PC-3 (cell line): ENCODE results near the gene KIAA1217. TPM values are rescaled to one million over a fixed set of nuclear protein-coding genes. Genes with fewer than 3 reads are reported as not detected.

Experiments
- ATAC-seq: fragments of 200-7000 bp; cut with Tn5 transposase; 2 replicates; pipeline ENCODE4 v1.9.1; 2020; ENCODE audit warnings: mild to moderate bottlenecking, moderate library complexity
- BruUV-seq: library from RNA; stranded (reverse); fragments of 400-500 nt; replicated peaks from 2 replicates; lab custom pipeline; 2021; lab: Mats Ljungman, UMichigan
- CTCF ChIA-PET: fragments of 300-600 bp; sonication (Branson Sonifier 250); formaldehyde crosslinking; loops from one replicate; lab custom pipeline; 2022; ENCODE audit warnings: antibody characterized with exemption; lab: Charles Lee
- POLR2A ChIA-PET: fragments of 300-600 bp; sonication (Branson Sonifier 250); formaldehyde crosslinking; loops from one replicate; lab custom pipeline; 2022; ENCODE audit warnings: antibody characterized with exemption; ENCODE audit not compliant: unreplicated experiment; lab: Charles Lee
- DNase-seq: peaks from one replicate; pipeline ENCODE4 v3.0.0-alpha.2; 2015
- H2AFZ ChIP-seq: fragments of 300-600 bp; sonication (generic); 2 replicates; pipeline ENCODE4 v1.6.0; 2016; ENCODE audit warnings: antibody characterized with exemption, low read length
- H3F3A ChIP-seq: fragments of 300-600 bp; sonication (generic); one replicate; pipeline ENCODE4 v1.6.0; 2017; ENCODE audit warnings: antibody characterized with exemption, low read length, control low read depth, mild to moderate bottlenecking; ENCODE audit not compliant: unreplicated experiment
- H3K27ac ChIP-seq: fragments of 300-600 bp; sonication (generic); 2 replicates; pipeline ENCODE4 v1.5.1; 2016; ENCODE audit warnings: mild to moderate bottlenecking, low read length
- H3K27me3 ChIP-seq: fragments of 300-600 bp; sonication (generic); 2 replicates; pipeline ENCODE4 v1.6.1; 2016; ENCODE audit warnings: low read length, mixed read lengths
- H3K36me3 ChIP-seq: fragments of 300-600 bp; sonication (generic); 2 replicates; pipeline ENCODE4 v1.6.1; 2016; ENCODE audit warnings: low read depth, mixed run types, low read length, mixed read lengths
- H3K4me1 ChIP-seq: fragments of 300-600 bp; sonication (generic); 2 replicates; pipeline ENCODE4 v1.5.1; 2016; ENCODE audit warnings: low read length; ENCODE audit not compliant: insufficient read depth
- H3K4me2 ChIP-seq: fragments of 300-600 bp; sonication (generic); 2 replicates; pipeline ENCODE4 v1.6.0; 2016; ENCODE audit warnings: low read length
- H3K4me3 ChIP-seq: fragments of 300-600 bp; sonication (generic); 2 replicates; pipeline ENCODE4 v1.5.1; 2016; ENCODE audit warnings: mild to moderate bottlenecking, low read length, mixed read lengths
- H3K79me2 ChIP-seq: fragments of 300-600 bp; sonication (generic); 2 replicates; pipeline ENCODE4 v1.6.1; 2017; ENCODE audit warnings: low read length, mixed read lengths
- H3K9ac ChIP-seq: fragments of 300-600 bp; sonication (generic); 2 replicates; pipeline ENCODE4 v1.6.0; 2016; ENCODE audit warnings: mild to moderate bottlenecking, low read length
- H3K9me2 ChIP-seq: fragments of 300-600 bp; sonication (generic); replicated peaks from 2 replicates; pipeline ENCODE4 v1.6.1; 2016; ENCODE audit warnings: mixed run types, low read length, mixed read lengths
- H3K9me3 ChIP-seq: fragments of 300-600 bp; sonication (generic); 2 replicates; pipeline ENCODE4 v1.6.1; 2016; ENCODE audit warnings: low read length, mixed read lengths
- H4K20me1 ChIP-seq: fragments of 300-600 bp; sonication (generic); 2 replicates; pipeline ENCODE4 v1.6.1; 2016; ENCODE audit warnings: low read length, mixed read lengths
- EZH2 ChIP-seq: fragments of 300-600 bp; sonication (generic); IDR thresholded peaks from one replicate; pipeline ENCODE4 v1.6.1; 2017; ENCODE audit warnings: antibody characterized with exemption, mild to moderate bottlenecking, low read length; ENCODE audit not compliant: unreplicated experiment
- EZH2phosphoT487 ChIP-seq: fragments of 300-600 bp; sonication (generic); IDR thresholded peaks from 2 replicates; pipeline ENCODE4 v1.6.1; 2018; ENCODE audit warnings: mild to moderate bottlenecking, antibody characterized with exemption, low read length, borderline replicate concordance
- intact Hi-C: fragments of 100-400 bp; cut with micrococcal nuclease; formaldehyde crosslinking; loops from 2 replicates; pipeline ENCODE4 v1.9.0; 2023
- total RNA-seq: library from RNA; depleted of rRNA; stranded (reverse); fragments of >200 nt; gene quantifications from 2 replicates; pipeline ENCODE4 v1.2.3, GENCODE V29; 2014
- TF ChIP-seq, protein P1 (sequence below): fragments of 300-600 bp; sonication (generic); conservative IDR thresholded peaks from 2 replicates; pipeline ENCODE4 v1.5.1; 2017; ENCODE audit warnings: antibody characterized with exemption, low read depth, mild to moderate bottlenecking, low read length

Gene KIAA1217
- total RNA-seq, 1 experiment from 2014 or later = 16.0 TPM

DNA sequence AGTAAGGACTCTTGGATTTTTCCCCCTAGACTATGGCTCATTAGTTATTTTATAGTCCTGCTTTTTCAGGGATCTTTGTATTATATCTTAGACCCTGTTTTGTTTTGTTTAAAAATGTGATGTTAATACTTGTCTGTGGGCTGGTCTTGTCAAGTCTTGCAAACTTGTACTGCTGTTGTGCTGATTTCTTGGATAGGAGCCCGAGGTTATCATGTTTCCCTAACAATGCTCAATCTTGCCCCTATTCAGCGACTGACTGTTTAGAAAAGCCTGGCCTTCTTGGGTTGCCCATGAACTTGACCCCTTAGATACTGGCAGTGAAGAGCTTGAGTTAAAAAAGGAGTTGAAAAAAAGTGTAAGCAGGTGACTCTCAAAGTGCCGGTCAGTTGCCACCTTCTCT is 115.7 kb downstream of the KIAA1217 start:
- H3K36me3 ChIP-seq = no peaks in the 10 kb centered on the region
- H4K20me1 ChIP-seq = no peaks in the 10 kb centered on the region
- ChIA-PET POLR2A (no interaction called here), CTCF (no interaction called here)
- H3K27me3 ChIP-seq = no peaks in the 10 kb centered on the region
- no peak overlapping the region for H3K4me3 ChIP-seq
- no peak overlapping the region for H2AFZ ChIP-seq
- H3K4me1 ChIP-seq = no peaks in the 10 kb centered on the region
- ATAC-seq (no peak), DNase-seq (no peak)
- no peaks in the 10 kb centered on the region for H3K9me2 ChIP-seq
- no peaks in the 10 kb centered on the region for H3K9me3 ChIP-seq
- H3K4me2 ChIP-seq = no peak overlapping the region
- no peak for TF ChIP-seq EZH2phosphoT487
- TF ChIP-seq EZH2 = no peak
- TF ChIP-seq, protein P1, sequence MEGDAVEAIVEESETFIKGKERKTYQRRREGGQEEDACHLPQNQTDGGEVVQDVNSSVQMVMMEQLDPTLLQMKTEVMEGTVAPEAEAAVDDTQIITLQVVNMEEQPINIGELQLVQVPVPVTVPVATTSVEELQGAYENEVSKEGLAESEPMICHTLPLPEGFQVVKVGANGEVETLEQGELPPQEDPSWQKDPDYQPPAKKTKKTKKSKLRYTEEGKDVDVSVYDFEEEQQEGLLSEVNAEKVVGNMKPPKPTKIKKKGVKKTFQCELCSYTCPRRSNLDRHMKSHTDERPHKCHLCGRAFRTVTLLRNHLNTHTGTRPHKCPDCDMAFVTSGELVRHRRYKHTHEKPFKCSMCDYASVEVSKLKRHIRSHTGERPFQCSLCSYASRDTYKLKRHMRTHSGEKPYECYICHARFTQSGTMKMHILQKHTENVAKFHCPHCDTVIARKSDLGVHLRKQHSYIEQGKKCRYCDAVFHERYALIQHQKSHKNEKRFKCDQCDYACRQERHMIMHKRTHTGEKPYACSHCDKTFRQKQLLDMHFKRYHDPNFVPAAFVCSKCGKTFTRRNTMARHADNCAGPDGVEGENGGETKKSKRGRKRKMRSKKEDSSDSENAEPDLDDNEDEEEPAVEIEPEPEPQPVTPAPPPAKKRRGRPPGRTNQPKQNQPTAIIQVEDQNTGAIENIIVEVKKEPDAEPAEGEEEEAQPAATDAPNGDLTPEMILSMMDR = no peak
- intact Hi-C loops = no loop called here
- no peaks in the 10 kb centered on the region for H3K79me2 ChIP-seq
- H3K27ac ChIP-seq = no peak overlapping the region
- no TSS peak for BruUV-seq
- H3K9ac ChIP-seq = no peak overlapping the region
- no peaks in the 10 kb centered on the region for H3F3A ChIP-seq

DNA sequence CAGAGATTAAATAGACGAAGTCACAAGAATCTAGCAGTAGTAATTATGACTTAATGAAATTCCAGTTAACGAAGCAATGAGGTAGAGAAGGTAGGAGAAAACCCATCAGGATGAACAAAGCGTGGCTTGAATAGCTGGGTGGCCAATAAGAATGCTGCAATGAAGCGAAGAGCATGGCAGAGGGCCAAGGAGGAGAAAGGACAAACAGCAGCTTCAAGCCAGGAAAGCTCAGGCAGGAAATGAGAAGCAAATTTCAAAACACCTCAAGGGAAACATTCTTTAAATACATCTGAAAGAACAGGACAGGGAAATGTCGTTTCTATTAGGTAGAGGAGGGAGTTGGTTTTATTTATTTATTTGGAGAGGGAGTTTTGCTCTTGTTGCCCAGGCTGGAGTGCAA is 122.5 kb downstream of the KIAA1217 start:
- H4K20me1 ChIP-seq = no peaks in the 10 kb centered on the region
- H2AFZ ChIP-seq = no peak overlapping the region
- peak; percentile 50 for ATAC-seq
- H3K4me3 ChIP-seq = no peak overlapping the region
- no peaks in the 10 kb centered on the region for H3K36me3 ChIP-seq
- no TSS peak for BruUV-seq
- H3K9me3 ChIP-seq = no peaks in the 10 kb centered on the region
- ChIA-PET CTCF (no interaction called here), POLR2A (interaction anchor here (0.6 to 0.7 kb wide), 2 partner anchors 98 to 1257 kb away, joined by 3 to 6 read pairs; no protein-coding TSS in a partner anchor)
- no peak overlapping the region for H3K9ac ChIP-seq
- DNase-seq = peak; percentile 45
- no peaks in the 10 kb centered on the region for H3K79me2 ChIP-seq
- TF ChIP-seq EZH2phosphoT487 = no peak
- TF ChIP-seq, protein P1 = no peak
- TF ChIP-seq EZH2 = no peak
- H3F3A ChIP-seq = no peaks in the 10 kb centered on the region
- H3K4me1 ChIP-seq = peaks cover 11% of the 10 kb centered on the region
- H3K9me2 ChIP-seq = no peaks in the 10 kb centered on the region
- no peaks in the 10 kb centered on the region for H3K27me3 ChIP-seq
- H3K27ac ChIP-seq = no peak overlapping the region
- intact Hi-C loops = no loop called here
- peak overlapping the region; percentile 49; the same call in 1 of the 2 replicates for H3K4me2 ChIP-seq

DNA sequence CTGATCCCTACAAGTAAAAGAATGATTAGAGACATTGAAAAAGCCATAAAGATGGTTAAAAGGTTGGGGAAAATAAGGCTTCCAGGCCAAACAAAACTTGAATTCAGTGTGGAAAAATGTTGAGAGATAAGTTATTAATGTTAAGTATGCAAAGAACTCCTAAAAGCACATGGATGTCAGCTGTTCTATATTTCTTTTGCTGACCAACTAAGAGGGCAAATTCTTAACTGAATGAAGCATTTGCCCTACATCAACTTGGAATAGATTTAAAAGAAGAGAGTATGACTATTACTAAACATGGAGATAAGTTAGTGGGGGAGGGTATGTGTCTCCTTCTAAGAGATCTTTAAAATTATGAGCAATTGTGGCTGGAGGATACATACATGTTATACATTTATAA is 124.8 kb downstream of the KIAA1217 start:
- Histone ChIP-seq H3K4me1 (peaks cover 11% of the 10 kb centered on the region), H3K4me3 (no peak overlapping the region), H3K79me2 (no peaks in the 10 kb centered on the region), H3F3A (no peaks in the 10 kb centered on the region), H3K9me2 (no peaks in the 10 kb centered on the region), H3K27me3 (no peaks in the 10 kb centered on the region), H2AFZ (no peak overlapping the region), H3K9ac (no peak overlapping the region), H3K27ac (no peak overlapping the region), H3K9me3 (no peaks in the 10 kb centered on the region), H4K20me1 (no peaks in the 10 kb centered on the region), H3K4me2 (no peak overlapping the region), H3K36me3 (no peaks in the 10 kb centered on the region)
- CTCF ChIA-PET = no interaction called here
- ATAC-seq = no peak
- no peak for DNase-seq
- TF ChIP-seq EZH2 = no peak
- TF ChIP-seq EZH2phosphoT487 = no peak
- TF ChIP-seq, protein P1 = no peak
- POLR2A ChIA-PET = no interaction called here
- intact Hi-C loops = no loop called here
- no TSS peak for BruUV-seq
